Caco-2 (cell line): ENCODE data around the gene NFKBIL1. TPM values are rescaled to one million over a fixed set of nuclear protein-coding genes. Genes with fewer than 3 reads are reported as not detected.

Experiments used
- BruUV-seq: library from RNA; stranded (reverse); fragments of 400-500 nt; replicated peaks from 2 replicates; lab custom pipeline; 2021; lab: Mats Ljungman, UMichigan
- CTCF ChIA-PET: fragments of 300-600 bp; sonication (Branson Sonifier 250); formaldehyde crosslinking; loops from one replicate; lab custom pipeline; 2022; ENCODE audit warnings: antibody characterized with exemption; lab: Charles Lee
- POLR2A ChIA-PET: fragments of 300-600 bp; sonication (Branson Sonifier 250); formaldehyde crosslinking; loops from one replicate; lab custom pipeline; 2022; ENCODE audit warnings: antibody characterized with exemption; lab: Charles Lee
- DNase-seq, 2 experiments: peaks; one replicate each; pipeline versions ENCODE4 v3.0.0 to v3.0.0-alpha.2; 2020 to 2022
- H3K27me3 ChIP-seq: replicated peaks from 2 replicates; pipeline ENCODE4 v1.6.0; 2011; ENCODE audit warnings: low read length; ENCODE audit not compliant: control insufficient read depth, insufficient read depth
- H3K36me3 ChIP-seq: 2 replicates; pipeline ENCODE4 v1.5.1; 2011; ENCODE audit warnings: low read length; ENCODE audit not compliant: control insufficient read depth, insufficient read depth
- H3K4me1 ChIP-seq: fragments of 250-450 bp; sonication (Bioruptor Pico); 2 replicates; pipeline ENCODE4 v1.5.1; 2020; ENCODE audit warnings: mild to moderate bottlenecking
- H3K4me3 ChIP-seq: 2 replicates; pipeline ENCODE4 v1.5.1; 2011; ENCODE audit warnings: low read depth, mild to moderate bottlenecking, control low read depth, low read length
- H3K9me3 ChIP-seq: fragments of 250-450 bp; sonication (Bioruptor Pico); 2 replicates; pipeline ENCODE4 v1.5.1; 2020; ENCODE audit warnings: mild to moderate bottlenecking, moderate library complexity
- H3K27ac Mint-ChIP-seq: one replicate; pipeline ENCODE4 v1.8.0; 2022; ENCODE audit warnings: mixed read lengths; ENCODE audit not compliant: unreplicated experiment
- H3K27me3 Mint-ChIP-seq: one replicate; pipeline ENCODE4 v1.8.0; 2022; ENCODE audit warnings: mixed read lengths; ENCODE audit not compliant: insufficient read depth, unreplicated experiment
- H3K36me3 Mint-ChIP-seq: one replicate; pipeline ENCODE4 v1.8.0; 2022; ENCODE audit warnings: mild to moderate bottlenecking, mixed read lengths; ENCODE audit not compliant: insufficient read depth, unreplicated experiment
- H3K4me1 Mint-ChIP-seq: one replicate; pipeline ENCODE4 v1.8.0; 2022; ENCODE audit warnings: low read depth, mixed read lengths; ENCODE audit not compliant: unreplicated experiment
- H3K4me3 Mint-ChIP-seq: one replicate; pipeline ENCODE4 v1.8.0; 2022; ENCODE audit warnings: mild to moderate bottlenecking, moderate library complexity, mixed read lengths; ENCODE audit not compliant: unreplicated experiment
- H3K9me3 Mint-ChIP-seq: one replicate; pipeline ENCODE4 v1.8.0; 2022; ENCODE audit warnings: mixed read lengths; ENCODE audit not compliant: unreplicated experiment
- intact Hi-C: fragments of 100-400 bp; cut with micrococcal nuclease; formaldehyde crosslinking; loops from one replicate; pipeline ENCODE4 v1.10.0; 2022; ENCODE audit not compliant: unreplicated experiment
- total RNA-seq: library from RNA; stranded (reverse); gene quantifications from 2 replicates; pipeline ENCODE4 v1.2.3, GENCODE V29; 2022
- TF ChIP-seq, protein P1 (sequence below), 2 experiments: fragments of 200-600 bp in 1 of 2; IDR thresholded peaks; 1 replicate in 1 of 2; 2 replicates in 1 of 2; pipeline versions ENCODE4 v1.5.1 to v1.8.0; 2011 to 2022; ENCODE audit warnings: antibody characterized with exemption in 1 of 2, control low read depth in 1 of 2, inconsistent platforms in 1 of 2, low read depth in 1 of 2, low read length in 1 of 2, mild to moderate bottlenecking in 1 of 2, moderate library complexity in 1 of 2; ENCODE audit not compliant: insufficient read depth in 1 of 2, severe bottlenecking in 1 of 2, unreplicated experiment in 1 of 2

The NFKBIL1 gene
- total RNA-seq, 1 experiment from 2014 or later: 14.7 TPM

DNA sequence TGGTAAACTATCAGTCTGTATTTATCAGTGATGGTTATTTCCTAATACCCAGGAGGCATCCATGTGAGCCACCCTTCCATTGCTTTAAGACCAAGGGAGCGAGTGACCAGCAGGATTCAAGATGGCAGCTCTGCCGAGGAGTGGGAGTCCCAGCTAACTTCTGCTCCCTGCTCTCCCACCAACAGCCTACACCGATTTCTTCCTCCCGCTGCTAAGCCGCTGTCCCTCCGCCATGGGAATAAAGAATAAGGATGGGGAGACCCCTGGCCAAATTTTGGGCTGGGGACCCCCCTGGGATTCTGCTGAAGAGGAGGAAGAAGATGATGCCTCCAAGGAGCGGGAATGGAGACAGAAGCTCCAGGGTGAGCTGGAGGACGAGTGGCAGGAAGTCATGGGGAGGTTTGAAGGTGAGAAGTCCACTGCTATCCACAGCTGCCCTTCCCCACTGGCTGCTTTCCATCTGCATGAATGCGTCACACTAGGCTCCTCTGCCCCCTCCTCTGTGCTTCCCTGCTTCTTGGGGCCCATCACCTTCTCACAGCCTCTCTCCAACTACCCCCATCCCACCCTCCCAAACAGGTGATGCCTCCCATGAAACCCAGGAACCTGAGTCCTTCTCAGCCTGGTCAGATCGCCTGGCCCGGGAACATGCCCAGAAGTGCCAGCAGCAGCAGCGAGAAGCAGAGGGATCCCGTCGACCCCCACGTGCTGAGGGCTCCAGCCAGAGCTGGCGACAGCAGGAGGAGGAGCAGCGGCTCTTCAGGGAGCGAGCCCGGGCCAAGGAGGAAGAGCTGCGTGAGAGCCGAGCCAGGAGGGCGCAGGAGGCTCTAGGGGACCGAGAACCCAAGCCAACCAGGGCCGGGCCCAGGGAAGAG is 10.3 kb downstream of the NFKBIL1 start:
- H3K27ac Mint-ChIP-seq: no peak overlapping the region
- TSS peak; percentile 18 for BruUV-seq

DNA sequence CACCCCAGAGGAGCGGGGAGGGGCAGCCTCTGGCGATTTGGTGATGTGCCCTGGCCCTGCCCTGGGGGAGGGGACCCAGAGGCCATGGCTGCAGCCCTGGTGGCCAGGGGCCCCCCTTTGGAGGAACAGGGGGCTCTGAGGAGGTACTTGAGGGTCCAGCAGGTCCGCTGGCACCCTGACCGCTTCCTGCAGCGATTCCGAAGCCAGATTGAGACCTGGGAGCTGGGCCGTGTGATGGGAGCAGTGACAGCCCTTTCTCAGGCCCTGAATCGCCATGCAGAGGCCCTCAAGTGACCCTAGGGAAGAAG is 10.9 kb downstream of the NFKBIL1 start:
- POLR2A ChIA-PET: no interaction called here
- H3K4me1 Mint-ChIP-seq: no peaks in the 10 kb centered on the region
- TF ChIP-seq, protein P1, sequence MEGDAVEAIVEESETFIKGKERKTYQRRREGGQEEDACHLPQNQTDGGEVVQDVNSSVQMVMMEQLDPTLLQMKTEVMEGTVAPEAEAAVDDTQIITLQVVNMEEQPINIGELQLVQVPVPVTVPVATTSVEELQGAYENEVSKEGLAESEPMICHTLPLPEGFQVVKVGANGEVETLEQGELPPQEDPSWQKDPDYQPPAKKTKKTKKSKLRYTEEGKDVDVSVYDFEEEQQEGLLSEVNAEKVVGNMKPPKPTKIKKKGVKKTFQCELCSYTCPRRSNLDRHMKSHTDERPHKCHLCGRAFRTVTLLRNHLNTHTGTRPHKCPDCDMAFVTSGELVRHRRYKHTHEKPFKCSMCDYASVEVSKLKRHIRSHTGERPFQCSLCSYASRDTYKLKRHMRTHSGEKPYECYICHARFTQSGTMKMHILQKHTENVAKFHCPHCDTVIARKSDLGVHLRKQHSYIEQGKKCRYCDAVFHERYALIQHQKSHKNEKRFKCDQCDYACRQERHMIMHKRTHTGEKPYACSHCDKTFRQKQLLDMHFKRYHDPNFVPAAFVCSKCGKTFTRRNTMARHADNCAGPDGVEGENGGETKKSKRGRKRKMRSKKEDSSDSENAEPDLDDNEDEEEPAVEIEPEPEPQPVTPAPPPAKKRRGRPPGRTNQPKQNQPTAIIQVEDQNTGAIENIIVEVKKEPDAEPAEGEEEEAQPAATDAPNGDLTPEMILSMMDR (IDR thresholded peaks at IDR 0.05; ENCODE audit: insufficient read depth in 1 of 2, low read depth in 1 of 2, low read length in 1 of 2, severe bottlenecking in 1 of 2, unreplicated experiment in 1 of 2): no peak
- H3K36me3 Mint-ChIP-seq: peaks cover 20% of the 10 kb centered on the region
- H3K27me3 Mint-ChIP-seq: no peaks in the 10 kb centered on the region
- no peak overlapping the region for H3K4me3 ChIP-seq
- H3K36me3 ChIP-seq: no peaks in the 10 kb centered on the region; the same call in 1 of the 2 replicates
- H3K4me3 Mint-ChIP-seq: no peak overlapping the region
- intact Hi-C loops: no loop called here
- no TSS peak for BruUV-seq
- no peaks in the 10 kb centered on the region for H3K9me3 ChIP-seq
- CTCF ChIA-PET: no interaction called here
- DNase-seq: no peak
- no peaks in the 10 kb centered on the region for H3K27me3 ChIP-seq
- no peak overlapping the region for H3K27ac Mint-ChIP-seq
- no peaks in the 10 kb centered on the region for H3K9me3 Mint-ChIP-seq
- H3K4me1 ChIP-seq: peaks cover 4% of the 10 kb centered on the region; the same call in 1 of the 2 replicates

More for the DNA sequence above, 10.3 kb downstream of the NFKBIL1 start:
- Histone ChIP-seq H3K4me1 (peaks cover 4% of the 10 kb centered on the region; the same call in 1 of the 2 replicates), H3K9me3 (no peaks in the 10 kb centered on the region), H3K27me3 (no peaks in the 10 kb centered on the region), H3K4me3 (no peak overlapping the region), H3K36me3 (no peaks in the 10 kb centered on the region; the same call in 1 of the 2 replicates)
- ChIA-PET CTCF (no interaction called here), POLR2A (no interaction called here)
- TF ChIP-seq, protein P1 (IDR thresholded peaks at IDR 0.05; ENCODE audit: insufficient read depth in 1 of 2, low read depth in 1 of 2, low read length in 1 of 2, severe bottlenecking in 1 of 2, unreplicated experiment in 1 of 2): no peak
- no peaks in the 10 kb centered on the region for H3K9me3 Mint-ChIP-seq
- H3K36me3 Mint-ChIP-seq: peaks cover 20% of the 10 kb centered on the region
- no peak overlapping the region for H3K4me3 Mint-ChIP-seq
- DNase-seq: no peak
- intact Hi-C loops: no loop called here
- no peaks in the 10 kb centered on the region for H3K27me3 Mint-ChIP-seq
- no peaks in the 10 kb centered on the region for H3K4me1 Mint-ChIP-seq

DNA sequence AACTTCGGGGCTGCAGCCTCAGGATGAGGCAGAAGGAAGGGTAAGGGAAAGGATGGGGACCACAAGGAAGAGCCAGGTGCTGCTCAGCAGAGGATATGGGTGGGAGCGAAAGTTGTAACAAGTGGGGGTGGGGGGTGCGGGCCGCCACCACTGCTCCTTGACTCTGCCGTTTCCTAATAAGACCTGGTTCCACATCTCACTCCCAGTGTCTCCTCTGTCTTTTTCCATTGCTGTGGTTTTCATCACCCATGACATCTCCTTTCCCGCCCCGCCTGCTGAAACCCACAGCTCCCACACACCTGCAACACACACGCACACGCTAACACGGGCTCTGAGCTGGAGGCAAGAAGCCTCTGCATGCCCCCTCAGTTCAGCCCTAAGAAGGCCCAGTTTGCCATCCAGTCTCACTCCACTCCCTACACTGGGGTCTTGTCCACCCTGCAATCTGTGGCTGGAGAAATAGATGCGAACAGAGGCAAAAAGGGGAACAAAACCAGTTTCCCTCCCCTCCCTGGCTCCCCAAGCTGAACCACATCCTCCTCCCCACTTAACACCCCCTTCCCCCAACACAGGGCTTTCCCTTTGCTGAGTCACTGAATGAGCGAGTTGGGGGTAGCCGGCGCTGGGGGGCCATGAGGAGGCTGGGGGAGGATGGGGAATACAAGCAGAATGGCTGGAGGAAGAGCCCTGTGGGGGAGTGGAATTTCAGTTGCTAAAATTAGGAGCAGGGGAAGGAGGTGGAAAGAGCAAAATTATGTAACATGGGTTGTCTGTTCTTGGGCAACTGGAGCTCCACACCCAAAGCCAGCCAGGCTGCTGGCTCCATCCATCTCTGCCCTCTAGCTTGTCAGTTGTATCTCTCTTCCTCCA is 11.5 kb downstream of the NFKBIL1 start:
- no peak overlapping the region for H3K4me3 ChIP-seq
- no peaks in the 10 kb centered on the region for H3K9me3 Mint-ChIP-seq
- TF ChIP-seq, protein P1 (IDR thresholded peaks at IDR 0.05; ENCODE audit: insufficient read depth in 1 of 2, low read depth in 1 of 2, low read length in 1 of 2, severe bottlenecking in 1 of 2, unreplicated experiment in 1 of 2): no peak
- no peaks in the 10 kb centered on the region for H3K9me3 ChIP-seq
- H3K4me3 Mint-ChIP-seq: no peak overlapping the region
- POLR2A ChIA-PET: no interaction called here
- H3K36me3 ChIP-seq: no peaks in the 10 kb centered on the region; the same call in 1 of the 2 replicates
- H3K36me3 Mint-ChIP-seq: peaks cover 20% of the 10 kb centered on the region
- no TSS peak for BruUV-seq
- peaks cover 4% of the 10 kb centered on the region; the same call in 1 of the 2 replicates for H3K4me1 ChIP-seq
- no peaks in the 10 kb centered on the region for H3K27me3 ChIP-seq
- no peak overlapping the region for H3K27ac Mint-ChIP-seq
- intact Hi-C loops: no loop called here
- CTCF ChIA-PET: no interaction called here
- no peak for DNase-seq
- H3K4me1 Mint-ChIP-seq: no peaks in the 10 kb centered on the region
- H3K27me3 Mint-ChIP-seq: no peaks in the 10 kb centered on the region
